Loucy (cell line): ENCODE data around the gene NSD2.

Experiments
- H2AFZ ChIP-seq: fragments of 200-600 bp; sonication (generic); 2 replicates; pipeline ENCODE4 v1.6.0; 2016; ENCODE audit warnings: antibody characterized with exemption, mild to moderate bottlenecking, low read length, moderate library complexity
- H3F3A ChIP-seq: fragments of 200-600 bp; 2 replicates; pipeline ENCODE4 v1.6.0; 2016; ENCODE audit warnings: antibody characterized with exemption, low read depth, mild to moderate bottlenecking
- H3K27me3 ChIP-seq: fragments of 200-600 bp; sonication (generic); 2 replicates; pipeline ENCODE4 v1.6.1; 2014; ENCODE audit warnings: low read length, mild to moderate bottlenecking; ENCODE audit not compliant: insufficient read depth, poor library complexity, severe bottlenecking
- H3K36me3 ChIP-seq: fragments of 200-600 bp; sonication (generic); 2 replicates; pipeline ENCODE4 v1.6.1; 2016; ENCODE audit warnings: low read length; ENCODE audit not compliant: insufficient read depth
- H3K4me1 ChIP-seq: fragments of 200-600 bp; sonication (generic); 2 replicates; pipeline ENCODE4 v1.5.1; 2014; ENCODE audit warnings: low read length, mild to moderate bottlenecking; ENCODE audit not compliant: insufficient read depth, poor library complexity, severe bottlenecking
- H3K4me2 ChIP-seq: fragments of 200-600 bp; sonication (generic); 2 replicates; pipeline ENCODE4 v1.6.0; 2014; ENCODE audit warnings: antibody characterized with exemption, low read length, low read depth, mild to moderate bottlenecking; ENCODE audit not compliant: poor library complexity, severe bottlenecking
- H3K4me3 ChIP-seq: fragments of 200-600 bp; sonication (generic); 2 replicates; pipeline ENCODE4 v1.5.1; 2014; ENCODE audit warnings: low read length, mild to moderate bottlenecking, mixed read lengths; ENCODE audit not compliant: poor library complexity, severe bottlenecking
- H3K79me2 ChIP-seq: fragments of 200-600 bp; sonication (generic); 2 replicates; pipeline ENCODE4 v1.6.1; 2014; ENCODE audit warnings: low read length; ENCODE audit not compliant: insufficient read depth
- H3K9ac ChIP-seq: fragments of 200-600 bp; sonication (generic); 2 replicates; pipeline ENCODE4 v1.6.0; 2014; ENCODE audit warnings: mild to moderate bottlenecking, low read depth, low read length, moderate library complexity; ENCODE audit not compliant: poor library complexity, severe bottlenecking
- H3K9me2 ChIP-seq: fragments of 200-600 bp; sonication (generic); replicated peaks from 2 replicates; pipeline ENCODE4 v1.6.1; 2016; ENCODE audit warnings: low read depth, low read length, mixed read lengths
- H3K9me3 ChIP-seq: fragments of 200-600 bp; sonication (generic); 2 replicates; pipeline ENCODE4 v1.6.1; 2014; ENCODE audit warnings: mild to moderate bottlenecking, antibody characterized with exemption, low read length, low read depth; ENCODE audit not compliant: insufficient read depth
- H4K20me1 ChIP-seq: fragments of 200-600 bp; sonication (generic); 2 replicates; pipeline ENCODE4 v1.6.0; 2014; ENCODE audit warnings: antibody characterized with exemption, low read length, mild to moderate bottlenecking; ENCODE audit not compliant: insufficient read depth, poor library complexity, severe bottlenecking
- EZH2phosphoT487 ChIP-seq: fragments of 200-600 bp; IDR thresholded peaks from 2 replicates; pipeline ENCODE4 v1.6.1; 2018; ENCODE audit warnings: antibody characterized with exemption, mild to moderate bottlenecking, moderate library complexity, borderline replicate concordance
- TF ChIP-seq, protein P1 (sequence below): fragments of 200-600 bp; sonication (generic); conservative IDR thresholded peaks from 2 replicates; pipeline ENCODE4 v1.5.1; 2014; ENCODE audit warnings: mild to moderate bottlenecking, antibody characterized with exemption, low read length

The NSD2 gene

DNA sequence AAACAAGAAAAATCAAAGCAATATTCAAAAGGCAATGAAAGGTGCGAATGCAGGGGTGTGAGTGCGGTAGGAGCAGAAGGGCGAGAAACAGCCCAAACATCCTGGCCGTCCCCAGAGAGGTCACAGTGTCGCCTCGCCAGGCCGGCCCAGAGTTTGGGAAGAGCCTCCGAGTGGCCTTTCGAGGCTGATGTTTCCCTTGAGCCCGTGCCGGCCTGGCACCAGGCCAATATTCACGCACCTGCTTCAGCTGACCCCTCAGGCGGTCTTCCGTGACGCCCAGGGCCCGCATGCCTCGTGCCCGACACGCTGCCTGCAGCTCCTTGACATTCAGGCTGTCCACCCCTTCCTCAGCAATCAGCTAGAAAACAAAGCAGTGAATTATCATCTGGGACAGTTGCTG lies 45.9 kb upstream of the NSD2 start:
- no peaks in the 10 kb centered on the region for H3F3A ChIP-seq
- no peak overlapping the region for H3K4me3 ChIP-seq
- H3K9me3 ChIP-seq, result no peaks in the 10 kb centered on the region
- no peaks in the 10 kb centered on the region for H4K20me1 ChIP-seq
- peaks cover 30% of the 10 kb centered on the region; the same call in 1 of the 2 replicates for H3K36me3 ChIP-seq
- no peak overlapping the region for H3K4me2 ChIP-seq
- no peaks in the 10 kb centered on the region for H3K4me1 ChIP-seq
- H2AFZ ChIP-seq, result no peak overlapping the region
- H3K9me2 ChIP-seq, result no peaks in the 10 kb centered on the region
- no peaks in the 10 kb centered on the region for H3K79me2 ChIP-seq
- no peaks in the 10 kb centered on the region for H3K27me3 ChIP-seq
- no peak overlapping the region for H3K9ac ChIP-seq
- TF ChIP-seq, protein P1, sequence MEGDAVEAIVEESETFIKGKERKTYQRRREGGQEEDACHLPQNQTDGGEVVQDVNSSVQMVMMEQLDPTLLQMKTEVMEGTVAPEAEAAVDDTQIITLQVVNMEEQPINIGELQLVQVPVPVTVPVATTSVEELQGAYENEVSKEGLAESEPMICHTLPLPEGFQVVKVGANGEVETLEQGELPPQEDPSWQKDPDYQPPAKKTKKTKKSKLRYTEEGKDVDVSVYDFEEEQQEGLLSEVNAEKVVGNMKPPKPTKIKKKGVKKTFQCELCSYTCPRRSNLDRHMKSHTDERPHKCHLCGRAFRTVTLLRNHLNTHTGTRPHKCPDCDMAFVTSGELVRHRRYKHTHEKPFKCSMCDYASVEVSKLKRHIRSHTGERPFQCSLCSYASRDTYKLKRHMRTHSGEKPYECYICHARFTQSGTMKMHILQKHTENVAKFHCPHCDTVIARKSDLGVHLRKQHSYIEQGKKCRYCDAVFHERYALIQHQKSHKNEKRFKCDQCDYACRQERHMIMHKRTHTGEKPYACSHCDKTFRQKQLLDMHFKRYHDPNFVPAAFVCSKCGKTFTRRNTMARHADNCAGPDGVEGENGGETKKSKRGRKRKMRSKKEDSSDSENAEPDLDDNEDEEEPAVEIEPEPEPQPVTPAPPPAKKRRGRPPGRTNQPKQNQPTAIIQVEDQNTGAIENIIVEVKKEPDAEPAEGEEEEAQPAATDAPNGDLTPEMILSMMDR, result no peak
- TF ChIP-seq EZH2phosphoT487, result no peak

DNA sequence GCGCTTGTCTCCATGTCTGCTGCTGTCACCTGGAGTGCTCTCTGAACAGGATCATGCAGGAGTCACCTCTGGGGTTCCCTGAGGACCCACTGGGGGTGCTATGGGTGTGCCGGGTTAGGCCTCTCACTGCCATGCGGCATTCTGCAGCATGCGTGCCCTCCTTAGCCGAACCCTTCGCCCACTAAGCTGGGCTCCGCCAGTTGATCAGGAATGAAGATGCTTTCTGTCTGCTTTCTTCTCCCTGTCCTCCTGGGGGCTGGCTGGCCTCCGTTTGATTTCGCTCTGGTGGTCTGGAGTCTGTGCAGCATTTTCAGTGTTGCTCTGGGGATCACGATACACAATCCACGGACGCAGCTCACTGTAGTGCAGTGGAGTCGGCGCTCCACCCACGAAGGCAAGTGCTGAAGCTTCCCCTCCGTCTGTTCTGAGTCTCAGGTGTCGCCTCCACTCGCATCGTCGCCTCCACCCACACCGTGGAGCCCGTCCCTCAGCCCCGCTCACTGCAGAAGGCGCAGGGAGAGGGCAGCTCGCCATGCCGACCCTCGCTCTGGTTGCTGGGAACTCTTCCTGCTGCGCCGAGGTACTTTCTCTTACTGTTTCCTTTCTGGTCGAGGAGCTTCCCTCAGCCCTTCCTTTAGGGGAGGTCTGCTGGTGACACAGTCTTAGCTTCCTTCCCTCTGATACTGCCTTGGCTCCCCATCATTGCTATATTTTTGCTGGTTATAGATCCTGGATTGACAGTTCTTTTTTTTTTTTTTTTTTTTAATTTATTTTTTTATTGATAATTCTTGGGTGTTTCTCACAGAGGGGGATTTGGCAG lies 44.5 kb upstream of the NSD2 start:
- Histone ChIP-seq H3K9me3 (no peaks in the 10 kb centered on the region), H3F3A (no peaks in the 10 kb centered on the region), H3K36me3 (peaks cover 41% of the 10 kb centered on the region; the same call in 1 of the 2 replicates), H4K20me1 (no peaks in the 10 kb centered on the region), H3K4me1 (no peaks in the 10 kb centered on the region), H3K4me3 (no peak overlapping the region), H2AFZ (no peak overlapping the region), H3K27me3 (no peaks in the 10 kb centered on the region), H3K4me2 (no peak overlapping the region), H3K9ac (no peak overlapping the region), H3K79me2 (no peaks in the 10 kb centered on the region), H3K9me2 (no peaks in the 10 kb centered on the region)
- TF ChIP-seq, protein P1, result no peak
- TF ChIP-seq EZH2phosphoT487, result no peak

DNA sequence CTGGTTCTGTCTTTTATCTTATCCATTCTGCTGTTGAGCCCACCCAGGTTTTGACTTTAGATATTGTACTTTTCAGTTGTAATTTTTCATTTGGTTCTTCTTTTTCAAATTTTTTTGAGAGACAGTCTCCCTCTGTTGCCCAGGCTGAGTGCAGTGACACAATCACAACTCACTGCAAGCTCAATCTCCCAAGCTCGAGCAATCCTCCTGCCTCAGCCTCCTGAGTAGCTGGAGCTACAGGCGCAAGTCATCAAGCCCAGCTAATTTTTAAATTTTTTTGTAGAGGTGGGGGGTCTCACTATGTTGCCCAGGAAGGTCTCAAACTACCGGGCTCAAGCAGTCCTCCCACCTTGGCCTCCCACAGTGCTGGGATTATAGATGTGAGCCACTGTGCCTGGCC lies 41.0 kb upstream of the NSD2 start:
- Histone ChIP-seq H3K36me3 (peaks cover 43% of the 10 kb centered on the region; the same call in 1 of the 2 replicates), H3F3A (no peaks in the 10 kb centered on the region), H3K4me2 (no peak overlapping the region), H4K20me1 (no peaks in the 10 kb centered on the region), H3K27me3 (no peaks in the 10 kb centered on the region), H3K4me3 (no peak overlapping the region), H3K79me2 (no peaks in the 10 kb centered on the region), H3K9me3 (no peaks in the 10 kb centered on the region), H3K9ac (no peak overlapping the region), H3K9me2 (no peaks in the 10 kb centered on the region), H3K4me1 (no peaks in the 10 kb centered on the region), H2AFZ (no peak overlapping the region)
- no peak for TF ChIP-seq EZH2phosphoT487
- TF ChIP-seq, protein P1, result no peak
